ENCODE results near the gene KLF11. TPM values are rescaled to one million over a fixed set of nuclear protein-coding genes. Genes with fewer than 3 reads are reported as not detected.

Gene KLF11
- total and polyA plus RNA-seq, 2 of the 8 experiments (the other 6 are each of a cell fraction or from before 2014, with no cell fraction given): 6.4 to 10.1 TPM

DNA sequence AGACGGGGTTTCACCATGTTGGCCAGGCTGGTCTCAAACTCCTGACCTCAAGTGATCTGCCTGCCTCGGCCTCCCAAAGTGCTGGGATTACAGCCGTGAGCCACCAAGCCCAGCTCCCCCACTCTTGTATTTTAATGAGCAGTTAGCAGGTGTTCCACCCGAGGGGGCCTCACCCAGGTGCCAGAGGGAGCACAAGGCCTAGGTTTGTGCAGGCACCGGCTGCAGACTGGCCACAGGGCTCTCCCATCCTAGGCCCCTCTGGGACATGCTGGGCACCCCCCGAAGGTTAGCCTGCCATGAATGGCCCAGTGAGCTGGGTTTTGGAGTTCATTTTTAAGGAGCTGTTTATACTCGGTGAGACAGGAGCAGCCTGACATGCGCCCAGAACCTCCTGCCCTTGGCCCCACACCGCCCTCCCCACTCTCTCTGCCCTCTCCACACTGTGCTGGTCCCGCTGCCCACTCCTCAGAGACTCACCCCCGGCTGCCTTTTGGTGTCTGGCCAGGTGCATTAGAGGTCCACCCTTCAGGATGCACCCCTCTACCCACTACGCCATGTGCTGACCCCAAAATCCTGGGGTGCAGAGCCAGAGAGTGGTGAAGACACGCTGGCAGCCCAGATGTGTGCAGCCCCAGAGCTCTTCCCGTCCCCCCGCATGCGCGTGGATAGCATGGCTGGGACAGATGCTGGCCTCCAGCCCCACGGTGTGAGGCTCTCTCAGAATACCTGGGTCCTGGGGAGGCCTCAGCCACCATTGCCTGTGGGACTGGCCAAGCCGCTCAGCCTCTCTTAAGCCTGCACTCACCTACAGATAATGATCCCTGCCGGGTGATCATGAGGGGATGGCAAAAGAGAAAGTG lies 11.2 kb upstream of the KLF11 start (continued):
- TF ChIP-seq YY1 (IDR thresholded peaks at IDR 0.05; ENCODE audit: low read depth, low read length) (no peak), RBBP5 (IDR thresholded peaks at IDR 0.05; ENCODE audit: borderline replicate concordance, low read depth, low read length) (no peak), TBP (IDR thresholded peaks at IDR 0.05; ENCODE audit: low read depth, low read length) (no peak), NRF1 (IDR thresholded peaks at IDR 0.05; ENCODE audit: low read depth, low read length) (no peak)
